HepG2 (cell line): Measurements from ENCODE around the gene MON1A. TPM values are rescaled to one million over a fixed set of nuclear protein-coding genes. Genes with fewer than 3 reads are reported as not detected.

Experiments
- ATAC-seq: fragments of 200-7000 bp; cut with Tn5 transposase; 3 replicates; pipeline ENCODE4 v1.9.1; 2020; ENCODE audit warnings: mild to moderate bottlenecking, moderate library complexity
- BruUV-seq: library from RNA; stranded (reverse); fragments of 400-500 nt; replicated peaks from 2 replicates; lab custom pipeline; 2021; lab: Mats Ljungman, UMichigan
- CTCF ChIA-PET: fragments of 300-600 bp; formaldehyde crosslinking; extraction: SDS; loops from one replicate; lab custom pipeline; 2021; ENCODE audit warnings: low total read pairs, inconsistent platforms, low intra/inter-chr PET ratio; lab: Yijun Ruan, JAX
- POLR2A ChIA-PET: fragments of 350-600 bp; sonication (Branson Sonifier 250); formaldehyde crosslinking; loops from one replicate; lab custom pipeline; 2020; ENCODE audit warnings: antibody characterized with exemption, inconsistent platforms; lab: Yijun Ruan, JAX
- DNase-seq: peaks from one replicate; pipeline ENCODE4 v3.0.0-alpha.2; 2015; ENCODE audit warnings: low spot score
- FAIRE-seq: peaks from 3 replicates; lab custom pipeline; 2011; peaks lifted over from hg19 to GRCh38; lab: Jason Lieb, UNC
- H2AFZ ChIP-seq: one replicate; pipeline ENCODE4 v1.6.1; 2011; ENCODE audit warnings: low read length, inconsistent platforms
- H3K27ac ChIP-seq: fragments of 300-600 bp; 3 replicates; pipeline ENCODE4 v1.8.0; 2011; ENCODE audit warnings: mixed run types, mild to moderate bottlenecking, mixed read lengths, low read length, inconsistent platforms; ENCODE audit not compliant: insufficient read depth; ENCODE audit errors: extremely low read length
- H3K27me3 ChIP-seq, 2 experiments: fragments of 200-600 bp in 1 of 2; 2 replicates in 1 of 2; 3 replicates in 1 of 2; pipeline versions ENCODE4 v1.6.0 to v1.8.0; 2011; ENCODE audit warnings: low read length in 2 of 2, mild to moderate bottlenecking in 2 of 2, moderate library complexity in 2 of 2, inconsistent platforms in 1 of 2; ENCODE audit not compliant: insufficient read depth in 2 of 2, control insufficient read depth in 1 of 2
- H3K36me3 ChIP-seq, 2 experiments: fragments of 200-600 bp in 1 of 2; replicated peaks in 1 of 2; 2 replicates in 1 of 2; 3 replicates in 1 of 2; pipeline versions ENCODE4 v1.5.1 to v1.8.0; 2011; ENCODE audit warnings: low read length in 2 of 2, inconsistent platforms in 1 of 2; ENCODE audit not compliant: insufficient read depth in 2 of 2, control insufficient read depth in 1 of 2
- H3K4me1 ChIP-seq: 2 replicates; pipeline ENCODE4 v1.5.1; 2012; ENCODE audit warnings: low read length, inconsistent platforms; ENCODE audit not compliant: insufficient read depth
- H3K4me2 ChIP-seq: 2 replicates; pipeline ENCODE4 v1.6.0; 2011; ENCODE audit warnings: low read depth, low read length, inconsistent platforms
- H3K4me3 ChIP-seq, 3 experiments: fragments of 200-600 bp in 1 of 3; sonication (generic), shearing (Covaris generic) in 1 of 3; replicated peaks in 1 of 3; 2 replicates each; pipeline ENCODE4 v1.5.1; 2011 to 2016; ENCODE audit warnings: low read length in 3 of 3, inconsistent platforms in 2 of 3, low read depth in 2 of 3, mild to moderate bottlenecking in 2 of 3, control low read depth in 1 of 3, mixed read lengths in 1 of 3; ENCODE audit not compliant: insufficient read depth in 1 of 3
- H3K79me2 ChIP-seq: one replicate; pipeline ENCODE4 v1.6.1; 2011; ENCODE audit warnings: low read length, inconsistent platforms; ENCODE audit not compliant: insufficient read depth
- H3K9ac ChIP-seq: 2 replicates; pipeline ENCODE4 v1.6.0; 2011; ENCODE audit warnings: mild to moderate bottlenecking, low read depth, low read length, inconsistent platforms; ENCODE audit not compliant: insufficient read depth
- H3K9me3 ChIP-seq: 2 replicates; pipeline ENCODE4 v1.5.1; 2012; ENCODE audit warnings: mild to moderate bottlenecking, low read length
- H4K20me1 ChIP-seq: 2 replicates; pipeline ENCODE4 v1.6.0; 2011; ENCODE audit warnings: inconsistent platforms, mild to moderate bottlenecking, low read length, moderate library complexity; ENCODE audit not compliant: insufficient read depth
- HNF4G ChIP-seq, 2 experiments: sonication (generic) in 1 of 2; formaldehyde crosslinking in 1 of 2; IDR thresholded peaks; 2 replicates each; pipeline versions ENCODE4 v1.4.0 to v1.6.1; 2011 to 2020; ENCODE audit warnings: borderline replicate concordance in 2 of 2, low read depth in 2 of 2, mild to moderate bottlenecking in 2 of 2, low read length in 1 of 2, missing genetic modification reagents in 1 of 2, moderate library complexity in 1 of 2
- KDM1A ChIP-seq: IDR thresholded peaks from 2 replicates; pipeline ENCODE4 v1.6.1; 2016; ENCODE audit warnings: missing compliant biosample characterization
- MAFF ChIP-seq: IDR thresholded peaks from 2 replicates; pipeline ENCODE4 v1.6.1; 2011; ENCODE audit warnings: low read depth, low read length, improper control_type of control experiment
- MEIS2 ChIP-seq: sonication (generic); formaldehyde crosslinking; IDR thresholded peaks from 2 replicates; pipeline ENCODE4 v1.9.0; 2021; ENCODE audit warnings: mild to moderate bottlenecking, missing genetic modification reagents
- NFKB2 ChIP-seq: sonication (generic); formaldehyde crosslinking; IDR thresholded peaks from 2 replicates; pipeline ENCODE4 v1.4.0; 2020; ENCODE audit warnings: missing genetic modification reagents, borderline replicate concordance
- PAF1 ChIP-seq: IDR thresholded peaks from 2 replicates; pipeline ENCODE4 v1.6.1; 2016; ENCODE audit warnings: missing genetic modification reagents, missing compliant biosample characterization
- REXO4 ChIP-seq: sonication (generic); formaldehyde crosslinking; IDR thresholded peaks from 2 replicates; pipeline ENCODE4 v1.8.0; 2022; ENCODE audit warnings: missing genetic modification reagents, mild to moderate bottlenecking, borderline replicate concordance
- SKIL ChIP-seq: sonication (generic); formaldehyde crosslinking; IDR thresholded peaks from 2 replicates; pipeline ENCODE4 v1.8.0; 2022; ENCODE audit warnings: missing genetic modification reagents, mild to moderate bottlenecking, moderate library complexity, borderline replicate concordance
- SMARCE1 ChIP-seq: fragments of 450-650 bp; IDR thresholded peaks from 2 replicates; pipeline ENCODE4 v1.6.1; 2017; ENCODE audit warnings: borderline replicate concordance
- THAP7 ChIP-seq: sonication (generic); formaldehyde crosslinking; IDR thresholded peaks from 2 replicates; pipeline ENCODE4 v1.8.1; 2023; ENCODE audit warnings: mild to moderate bottlenecking, missing genetic modification reagents
- ZBTB1 ChIP-seq: sonication (generic); formaldehyde crosslinking; IDR thresholded peaks from 2 replicates; pipeline ENCODE4 v1.4.0; 2020; ENCODE audit warnings: missing genetic modification reagents, borderline replicate concordance
- ZFAT ChIP-seq: sonication (generic); formaldehyde crosslinking; conservative IDR thresholded peaks from 2 replicates; pipeline ENCODE4 v1.8.1; 2023; ENCODE audit warnings: missing genetic modification reagents, inconsistent platforms
- ZNF382 ChIP-seq: sonication (generic); formaldehyde crosslinking; IDR thresholded peaks from 2 replicates; pipeline ENCODE4 v1.5.0; 2020; ENCODE audit warnings: missing genetic modification reagents, mild to moderate bottlenecking, borderline replicate concordance
- ZNF839 ChIP-seq: sonication (generic); formaldehyde crosslinking; IDR thresholded peaks from 2 replicates; pipeline ENCODE4 v1.4.0; 2020; ENCODE audit warnings: missing genetic modification reagents, mild to moderate bottlenecking, borderline replicate concordance
- WGBS: methylation state at CpG from one replicate; pipeline ENCODE4 v1.1.6; 2017; ENCODE audit warnings: low lambda C conversion rate; 5-methylcytosine and 5-hydroxymethylcytosine counted together
- in situ Hi-C: cut with HindIII; loops from 2 replicates; pipeline ENCODE4 v1.10.0; 2017; ENCODE audit warnings: low pct_unique_long_range_greater_than_20kb; ENCODE audit not compliant: extremely low pct_ligation_motif_present
- intact Hi-C: fragments of 100-400 bp; cut with micrococcal nuclease; formaldehyde crosslinking; loops from one replicate; pipeline ENCODE4 v1.10.0; 2022; ENCODE audit not compliant: unreplicated experiment
- polyA plus RNA-seq, 8 experiments: library from polyadenylated mRNA; depleted of rRNA in 3 of 8; stranded (reverse) in 7 of 8; unstranded in 1 of 8; fragments of >200 nt; fragmentation: Illumina TruSeq in 4 of 8; extraction: Trizol in 4 of 8; gene quantifications; 2 replicates each; pipeline versions ENCODE4 v1.2.1 to v1.2.3, GENCODE V29; 2011 to 2016; ENCODE audit warnings: low read depth in 4 of 8, missing spikeins in 1 of 8, mixed read lengths in 1 of 8; ENCODE audit not compliant: insufficient read depth in 1 of 8
- total RNA-seq, 5 experiments: library from RNA; depleted of rRNA; stranded (reverse); fragments of >200 nt; fragmentation: Illumina TruSeq; extraction: Trizol; gene quantifications; 2 replicates each; pipeline ENCODE4 v1.2.3, GENCODE V29; 2016; ENCODE audit warnings: low read depth in 1 of 5

MON1A gene
- total and polyA plus RNA-seq, 2 of the 13 experiments (the other 11 are each of a cell fraction or from before 2014, with no cell fraction given), result 4.6 to 9.0 TPM

GRCh38 chr3:49896345-49896744, 33.3 kb downstream of the MON1A start:
- no peak for DNase-seq
- no peaks in the 10 kb centered on the region for H3K9me3 ChIP-seq
- H3K4me3 ChIP-seq, result no peak overlapping the region
- no peak overlapping the region for H2AFZ ChIP-seq
- H3K36me3 ChIP-seq, result no peaks in the 10 kb centered on the region
- peaks cover 1 to 3% of the 10 kb centered on the region in 2 experiments; a peak in 1 of 5 replicates for H3K27me3 ChIP-seq
- BruUV-seq, result no TSS peak
- H4K20me1 ChIP-seq, result no peaks in the 10 kb centered on the region
- in situ Hi-C loops, result no loop called here
- H3K4me2 ChIP-seq, result no peak overlapping the region
- H3K4me1 ChIP-seq, result peaks cover 24% of the 10 kb centered on the region
- CTCF ChIA-PET, result no interaction called here
- H3K79me2 ChIP-seq, result no peaks in the 10 kb centered on the region
- no peak for FAIRE-seq
- WGBS, result 0% methylated on average over 3 of the region's 5 CpGs
- POLR2A ChIA-PET, result no interaction called here
- TF ChIP-seq PAF1 (CRISPR knock-in tag), result no peak
- no peak for TF ChIP-seq ZNF382 (CRISPR knock-in tag)
- no peak for TF ChIP-seq NFKB2 (CRISPR knock-in tag)
- TF ChIP-seq REXO4 (CRISPR knock-in tag), result no peak
- TF ChIP-seq THAP7, result no peak
- no peak for TF ChIP-seq HNF4G (IDR thresholded peaks at IDR 0.05; ENCODE audit: borderline replicate concordance, low read depth, low read length)
- TF ChIP-seq HNF4G (CRISPR knock-in tag; IDR thresholded peaks at IDR 0.05; ENCODE audit: borderline replicate concordance, low read depth), result no peak
- no peak for TF ChIP-seq MEIS2 (CRISPR knock-in tag)
- no peak for TF ChIP-seq ZFAT (CRISPR knock-in tag)
- no peak for ATAC-seq
- H3K9ac ChIP-seq, result no peak overlapping the region
- intact Hi-C loops, result no loop called here
- no peak overlapping the region for H3K27ac ChIP-seq

- Histone ChIP-seq H3K27me3 (peaks cover 1 to 3% of the 10 kb centered on the region in 2 experiments; a peak in 1 of 5 replicates), H3K9me3 (no peaks in the 10 kb centered on the region), H3K27ac (no peak overlapping the region), H3K4me3 (no peak overlapping the region), H4K20me1 (no peaks in the 10 kb centered on the region), H2AFZ (no peak overlapping the region), H3K9ac (no peak overlapping the region), H3K4me1 (peaks cover 18% of the 10 kb centered on the region), H3K36me3 (no peaks in the 10 kb centered on the region), H3K4me2 (no peak overlapping the region), H3K79me2 (no peaks in the 10 kb centered on the region)
- TF ChIP-seq MAFF (no peak), SMARCE1 (no peak), ZNF839 (CRISPR knock-in tag) (no peak), ZBTB1 (CRISPR knock-in tag) (no peak), SKIL (CRISPR knock-in tag) (no peak), KDM1A (no peak)
- in situ Hi-C loops, result no loop called here
- no peak for FAIRE-seq
- no peak for DNase-seq
- no TSS peak for BruUV-seq
- ATAC-seq, result no peak
- 56% methylated on average over 7 of the region's 9 CpGs for WGBS
- POLR2A ChIA-PET, result no interaction called here
- CTCF ChIA-PET, result no interaction called here
- intact Hi-C loops, result no loop called here
Observed at GRCh38 chr3:49895791-49896190, 33.8 kb downstream of the MON1A start.
